GM12891 (cell line): ENCODE data around the gene CDK12.

ENCODE experiments used
- POLR2A ChIP-seq: IDR thresholded peaks from 2 replicates; pipeline ENCODE4 v1.6.1; 2011; ENCODE audit warnings: low read depth, low read length, control low read depth
- POLR2AphosphoS5 ChIP-seq: IDR thresholded peaks from 2 replicates; pipeline ENCODE4 v1.6.1; 2011; ENCODE audit warnings: low read depth, low read length, control low read depth

DNA sequence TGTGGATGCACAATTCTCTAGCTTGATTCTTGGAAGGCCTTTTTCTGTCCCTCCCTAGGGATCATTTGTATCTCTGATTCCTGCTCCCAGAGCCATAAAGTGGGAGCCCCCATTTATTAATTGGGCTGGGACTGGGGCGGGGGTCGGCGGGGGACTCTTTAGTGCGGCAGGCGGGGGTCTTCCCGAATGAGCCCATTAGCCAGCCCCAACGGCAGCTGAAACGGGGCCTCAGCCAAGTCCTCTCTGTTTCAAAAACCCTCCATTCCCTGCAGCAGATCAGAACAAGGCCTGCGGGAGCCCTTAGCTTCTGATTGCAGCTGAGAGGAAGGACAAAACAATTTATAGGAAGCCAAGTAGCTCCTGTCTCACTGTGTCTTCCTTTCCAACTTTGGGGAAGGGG lies 79.3 kb downstream of the CDK12 start:
- no peak for TF ChIP-seq POLR2A
- no peak for TF ChIP-seq POLR2AphosphoS5
